ENCODE data around the gene TMEM8B. TPM values are rescaled to one million over a fixed set of nuclear protein-coding genes. Genes with fewer than 3 reads are reported as not detected.

The TMEM8B gene
- total and polyA plus RNA-seq, 9 of the 15 experiments (the other 6 are each of a cell fraction or from before 2014, with no cell fraction given) = 0.01 to 2.2 (median 1.1) TPM

- peak in 1 of 3 experiments; percentile 69; a peak in 2 of 6 replicates for TF ChIP-seq ZBTB11 (CRISPR knock-in tag; IDR thresholded peaks at IDR 0.05)
- peak; percentile 78 for TF ChIP-seq TAF1 (IDR thresholded peaks at IDR 0.05; ENCODE audit: control insufficient read depth, extremely low read depth, insufficient read depth, low read length, severe bottlenecking)
- no peak for TF ChIP-seq XRCC4 (IDR thresholded peaks at IDR 0.05; ENCODE audit: extremely low read depth, insufficient read depth, insufficient read length)
- TF ChIP-seq HDAC1 (IDR thresholded peaks at IDR 0.05) = no peak; a peak in 1 of 4 replicates
- no peak for TF ChIP-seq ZNF668 (CRISPR knock-in tag; IDR thresholded peaks at IDR 0.05)
- no peak for TF ChIP-seq MTA2 (IDR thresholded peaks at IDR 0.05; ENCODE audit: low read depth)
- TF ChIP-seq FOXK2 (conservative IDR thresholded peaks at IDR 0.05 in 1 of 2, IDR thresholded peaks at IDR 0.05 in 1 of 2; ENCODE audit: low read depth in 2 of 2) = peak in 1 of 2 experiments; percentile 52; a peak in 1 of 4 replicates
- peak; percentile 20; the same call in 1 of the 2 replicates for TF ChIP-seq ZFX (CRISPR knock-in tag; IDR thresholded peaks at IDR 0.05)
- no peak for TF ChIP-seq ZNF561 (CRISPR knock-in tag; conservative IDR thresholded peaks at IDR 0.05)
- TF ChIP-seq PATZ1 (CRISPR knock-in tag; IDR thresholded peaks at IDR 0.05; ENCODE audit: borderline replicate concordance) = no peak
- TF ChIP-seq LCOR (CRISPR knock-in tag; IDR thresholded peaks at IDR 0.05) = 0 out of 2 replicates have a peak, but pooled peaks have one; percentile 64
- no peak for TF ChIP-seq TCFL5 (CRISPR knock-in tag; conservative IDR thresholded peaks at IDR 0.05)
- TF ChIP-seq BRD4 (IDR thresholded peaks at IDR 0.05) = no peak
- TF ChIP-seq HOMEZ (CRISPR knock-in tag; IDR thresholded peaks at IDR 0.05) = no peak
- TF ChIP-seq TFAP4 (CRISPR knock-in tag; IDR thresholded peaks at IDR 0.05; ENCODE audit: borderline replicate concordance) = peak; percentile 70
- TF ChIP-seq RBM22 (IDR thresholded peaks at IDR 0.05; ENCODE audit: low read depth, low read length, poor library complexity, severe bottlenecking) = peak; percentile 60
- 0 out of 2 replicates have a peak, but pooled peaks have one; percentile 36 for TF ChIP-seq FOXJ2 (tag; IDR thresholded peaks at IDR 0.05)
Measured at GRCh38 chr9:35814841-35815543, 14.0 kb upstream of the TMEM8B start, which contains the start of gene HINT2 (continued).
